GM10248 (cell line): Measurements from ENCODE around the gene PIK3IP1.

Experiments used
- CTCF ChIA-PET: fragments of 300-600 bp; sonication (Branson Sonifier 250); formaldehyde crosslinking; extraction: SDS; loops from one replicate; lab custom pipeline; 2021; ENCODE audit warnings: antibody characterized with exemption; lab: Yijun Ruan, JAX
- POLR2A ChIA-PET: fragments of 350-650 bp; sonication (Branson Sonifier 250); formaldehyde crosslinking; extraction: SDS; loops from one replicate; lab custom pipeline; 2020; ENCODE audit warnings: antibody characterized with exemption; lab: Yijun Ruan, JAX
- DNase-seq: peaks from one replicate; pipeline ENCODE4 v3.0.0; 2012; ENCODE audit errors: extremely low spot score
- CTCF ChIP-seq: IDR thresholded peaks from 2 replicates; pipeline ENCODE4 v1.5.1; 2012; ENCODE audit warnings: mild to moderate bottlenecking, low read depth; ENCODE audit errors: extremely low read depth, missing control alignments, control extremely low read depth

Gene PIK3IP1

GRCh38 chr22:31276426-31277167 lies 15.7 kb downstream of the PIK3IP1 start:
- DNase-seq = no peak
- ChIA-PET POLR2A (interaction anchor here (0.5 kb wide), 1 partner anchor 1209 kb away, joined by 3 read pairs; no protein-coding TSS in a partner anchor), CTCF (interaction anchor here (1.2 to 1.5 kb wide), 2 partner anchors 14 to 16 kb away, joined by 4 to 7 read pairs; partner anchors contain the start of gene PIK3IP1)
- no peak for TF ChIP-seq CTCF

GRCh38 chr22:31275576-31275975 lies 16.7 kb downstream of the PIK3IP1 start:
- no peak for DNase-seq
- TF ChIP-seq CTCF = no peak
- ChIA-PET CTCF (interaction anchor here (1.0 to 11.2 kb wide), 3 partner anchors 28 to 64 kb away, joined by 4 to 156 read pairs (median 71); partner anchors contain the start of gene LIMK2), POLR2A (no interaction called here)

- POLR2A ChIA-PET = no interaction called here
- CTCF ChIA-PET = interaction anchor here (0.8 to 11.2 kb wide), 7 partner anchors 13 to 63 kb away, joined by 4 to 156 read pairs (median 21); partner anchors contain the start of genes LIMK2 and PIK3IP1
- no peak for DNase-seq
- TF ChIP-seq CTCF = no peak
These were observed 17.3 kb downstream of the PIK3IP1 start for GRCh38 chr22:31275018-31275417.

GRCh38 chr22:31274017-31274416 lies 18.3 kb downstream of the PIK3IP1 start:
- CTCF ChIA-PET = interaction anchor here (1.3 to 11.2 kb wide), 15 partner anchors 9 to 189 kb away, joined by 4 to 156 read pairs (median 15); partner anchors contain the start of genes LIMK2, PIK3IP1 and SELENOM
- DNase-seq = no peak
- TF ChIP-seq CTCF = no peak
- POLR2A ChIA-PET = no interaction called here

- peak; percentile 68 for DNase-seq
- ChIA-PET CTCF (interaction anchor here (0.7 to 11.2 kb wide), 44 partner anchors 7 to 646 kb away, joined by 3 to 156 read pairs (median 4); partner anchors contain the start of genes LIMK2, PIK3IP1, RNF185 and SELENOM), POLR2A (interaction anchor here (0.5 to 0.7 kb wide), 2 partner anchors 10 to 271 kb away, joined by 4 read pairs; no protein-coding TSS in a partner anchor)
- TF ChIP-seq CTCF = peak; percentile 71
These were observed 19.5 kb downstream of the PIK3IP1 start for GRCh38 chr22:31272522-31273446.
